NCI-H1092 (cell line): ENCODE measurements around the gene CACTIN.
"Not testable (repeated sequence)": the region's sequence is repeated elsewhere in the genome, so short reads cannot be mapped to it uniquely, and the experiment has no call there.

Source experiments
- DNase-seq: peaks from one replicate; lab custom pipeline; 2025; lab: John Stamatoyannopoulos, UW

Gene CACTIN

GRCh38 chr19:3646336-3647092, 19.9 kb upstream of the CACTIN start:
- no peak for DNase-seq

- DNase-seq: no peak
Measured at GRCh38 chr19:3645726-3646125, 19.1 kb upstream of the CACTIN start.

GRCh38 chr19:3645067-3645396, 18.4 kb upstream of the CACTIN start:
- DNase-seq: no peak

- DNase-seq: no peak
Measured at GRCh38 chr19:3644351-3645066, 17.9 kb upstream of the CACTIN start.

- DNase-seq: no peak
Measured at GRCh38 chr19:3643674-3644313, 17.2 kb upstream of the CACTIN start.

- no peak for DNase-seq
Measured at GRCh38 chr19:3642987-3643673, 16.5 kb upstream of the CACTIN start.

GRCh38 chr19:3642296-3642695, 15.7 kb upstream of the CACTIN start:
- DNase-seq: no peak

GRCh38 chr19:3641515-3642269, 15.1 kb upstream of the CACTIN start:
- DNase-seq: no peak

GRCh38 chr19:3639479-3639878, 12.9 kb upstream of the CACTIN start:
- no peak for DNase-seq

- no peak for DNase-seq
Measured at GRCh38 chr19:3638208-3639193, 11.9 kb upstream of the CACTIN start.

GRCh38 chr19:3637621-3638020, 11.0 kb upstream of the CACTIN start:
- no peak for DNase-seq

GRCh38 chr19:3636962-3637361, 10.4 kb upstream of the CACTIN start:
- DNase-seq: no peak

- DNase-seq: no peak
Measured at GRCh38 chr19:3636506-3636905, 9.9 kb upstream of the CACTIN start.

GRCh38 chr19:3634496-3635045, 8.0 kb upstream of the CACTIN start:
- no peak for DNase-seq

- DNase-seq: no peak
Measured at GRCh38 chr19:3633559-3633988, 7.0 kb upstream of the CACTIN start.

- no peak for DNase-seq
Measured at GRCh38 chr19:3632739-3633558, 6.4 kb upstream of the CACTIN start.

- DNase-seq: no peak
Measured at GRCh38 chr19:3632098-3632497, 5.5 kb upstream of the CACTIN start.

GRCh38 chr19:3631053-3631861, 4.7 kb upstream of the CACTIN start:
- DNase-seq: no peak

- DNase-seq: not testable (repeated sequence)
Measured at GRCh38 chr19:3628766-3629165, 2.2 kb upstream of the CACTIN start.
